Measurements from ENCODE around the gene EEA1. TPM values are rescaled to one million over a fixed set of nuclear protein-coding genes. Genes with fewer than 3 reads are reported as not detected.

Gene EEA1
- total and polyA plus RNA-seq, 2 of the 8 experiments (the other 6 are each of a cell fraction or from before 2014, with no cell fraction given) = 1.0 to 18.8 TPM

GRCh38 chr12:92955997-92956663, 27.0 kb upstream of the EEA1 start (continued):
- TF ChIP-seq SP2 (IDR thresholded peaks at IDR 0.05; ENCODE audit: low read length) (no peak), KDM1A (IDR thresholded peaks at IDR 0.05; ENCODE audit: borderline replicate concordance, low read length) (no peak), TEAD4 (IDR thresholded peaks at IDR 0.05; ENCODE audit: low read depth, low read length) (no peak), BRCA1 (IDR thresholded peaks at IDR 0.05; ENCODE audit: low read depth, low read length) (no peak)

All from H1 (cell line).